HG03439 (cell line): ENCODE data around the gene CD84.
"Not testable (repeated sequence)": the region's sequence is repeated elsewhere in the genome, so short reads cannot be mapped to it uniquely, and the experiment has no call there.

Source experiments
- ATAC-seq: cut with Tn5 transposase; IDR thresholded peaks from one replicate; pipeline ENCODE4 v1.9.1; 2021; ENCODE audit warnings: mild to moderate bottlenecking, moderate library complexity; ENCODE audit not compliant: unreplicated experiment

CD84 gene

GRCh38 chr1:160579216-160579701, at the start of gene CD84:
CD84 (minus strand) TSS chr1:160579496; CDS start chr1:160579437, 59 bp downstream.
- no peak for ATAC-seq

GRCh38 chr1:160628799-160629263, 49.5 kb upstream of the CD84 start:
- ATAC-seq, result no peak

- not testable (repeated sequence) for ATAC-seq
These were observed 48.5 kb upstream of the CD84 start for GRCh38 chr1:160627677-160628289.

- no peak for ATAC-seq
These were observed 47.4 kb upstream of the CD84 start for GRCh38 chr1:160626509-160627342.

- no peak for ATAC-seq
These were observed 46.6 kb upstream of the CD84 start for GRCh38 chr1:160625725-160626498.

- no peak for ATAC-seq
These were observed 46.0 kb upstream of the CD84 start for GRCh38 chr1:160625321-160625720.

GRCh38 chr1:160624464-160624863, 45.2 kb upstream of the CD84 start:
- no peak for ATAC-seq

GRCh38 chr1:160623862-160624261, 44.6 kb upstream of the CD84 start:
- ATAC-seq, result peak; percentile 29

GRCh38 chr1:160623227-160623633, 43.9 kb upstream of the CD84 start:
- no peak for ATAC-seq

- no peak for ATAC-seq
These were observed 43.4 kb upstream of the CD84 start for GRCh38 chr1:160622501-160623226.

GRCh38 chr1:160621633-160622413, 42.5 kb upstream of the CD84 start:
- no peak for ATAC-seq

GRCh38 chr1:160620942-160621632, 41.8 kb upstream of the CD84 start:
- no peak for ATAC-seq

GRCh38 chr1:160619742-160620277, 40.5 kb upstream of the CD84 start:
- no peak for ATAC-seq

GRCh38 chr1:160618763-160619274, 39.5 kb upstream of the CD84 start:
- ATAC-seq, result no peak

- no peak for ATAC-seq
These were observed 39.0 kb upstream of the CD84 start for GRCh38 chr1:160618327-160618726.

- ATAC-seq, result no peak
These were observed 36.4 kb upstream of the CD84 start for GRCh38 chr1:160615660-160616059.

- ATAC-seq, result no peak
These were observed 35.1 kb upstream of the CD84 start for GRCh38 chr1:160614410-160614809.

GRCh38 chr1:160612613-160613218, 33.4 kb upstream of the CD84 start:
- ATAC-seq, result no peak
